Stimulated activated CD8-positive, alpha-beta memory T cell treated with anti-CD3 and anti-CD28 coated beads, Interleukin-15, amount 100 ng/mL, for 4 hours (primary cell): ENCODE data around the gene ALK.

Experiments
- DNase-seq, 2 donors: peaks; one replicate each; pipeline ENCODE4 v3.0.0-alpha.2; 2020; ENCODE audit warnings: low read depth in 2 of 2

Gene ALK

DNA sequence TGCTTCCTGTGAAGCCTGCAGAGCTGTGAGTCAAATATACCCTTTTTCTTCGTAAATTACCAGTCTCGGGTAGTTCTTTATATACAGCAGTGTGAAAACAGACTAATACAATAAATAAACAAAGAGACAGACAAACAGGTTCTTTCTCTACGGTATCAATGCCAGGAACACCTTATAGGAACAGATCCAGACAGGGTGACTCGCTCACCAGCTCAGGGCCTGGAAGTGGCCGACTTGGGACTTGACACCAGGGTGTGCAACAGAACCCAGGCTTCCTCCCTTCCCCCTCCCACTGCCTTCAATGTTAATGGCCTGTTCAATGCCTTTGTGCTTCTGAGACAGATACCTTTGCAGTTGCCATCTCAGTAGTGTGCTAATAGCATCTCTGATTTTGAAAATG is 309.5 kb downstream of the ALK start:
- no peak for DNase-seq

DNA sequence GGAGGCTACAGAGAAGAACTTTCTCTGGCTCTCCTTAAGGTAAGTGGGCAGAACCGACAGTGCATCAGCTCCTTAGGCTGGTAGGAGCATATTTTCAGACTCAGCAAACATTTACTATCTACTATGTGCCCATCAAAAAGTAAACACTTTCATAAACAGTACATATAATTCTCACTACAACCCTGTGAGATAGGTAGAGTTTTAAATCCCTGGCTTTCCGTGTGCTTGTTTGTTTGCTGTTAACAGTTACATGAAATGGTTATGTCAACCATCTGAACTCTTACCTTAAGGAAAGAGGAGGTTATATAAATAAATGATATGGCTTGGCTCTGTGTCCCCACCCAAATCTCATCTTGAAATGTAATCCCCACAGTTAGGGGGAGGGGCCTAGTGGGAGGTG is 310.1 kb downstream of the ALK start:
- DNase-seq: no peak

DNA sequence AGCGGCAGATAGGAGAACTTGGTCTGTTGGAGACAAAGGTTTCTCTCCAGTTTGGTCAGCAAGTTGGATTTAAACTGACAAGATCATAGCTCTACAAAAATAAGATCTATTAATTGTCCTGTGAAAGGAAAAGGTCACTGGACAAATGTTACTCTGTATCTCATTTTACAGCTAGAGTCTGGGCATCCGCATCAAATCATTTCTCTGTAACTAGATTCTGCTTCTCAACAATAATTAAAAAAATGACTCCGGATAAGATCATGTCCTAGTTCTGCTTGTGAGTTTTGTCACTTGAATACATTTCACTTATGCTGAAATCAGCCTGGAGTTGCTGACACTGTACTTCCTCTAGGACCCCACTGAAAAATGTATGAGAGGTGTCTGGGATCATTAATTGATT is 310.8 kb downstream of the ALK start:
- no peak for DNase-seq

GRCh38 chr2:29607038-29607420 is 314.4 kb downstream of the ALK start:
- no peak for DNase-seq

DNA sequence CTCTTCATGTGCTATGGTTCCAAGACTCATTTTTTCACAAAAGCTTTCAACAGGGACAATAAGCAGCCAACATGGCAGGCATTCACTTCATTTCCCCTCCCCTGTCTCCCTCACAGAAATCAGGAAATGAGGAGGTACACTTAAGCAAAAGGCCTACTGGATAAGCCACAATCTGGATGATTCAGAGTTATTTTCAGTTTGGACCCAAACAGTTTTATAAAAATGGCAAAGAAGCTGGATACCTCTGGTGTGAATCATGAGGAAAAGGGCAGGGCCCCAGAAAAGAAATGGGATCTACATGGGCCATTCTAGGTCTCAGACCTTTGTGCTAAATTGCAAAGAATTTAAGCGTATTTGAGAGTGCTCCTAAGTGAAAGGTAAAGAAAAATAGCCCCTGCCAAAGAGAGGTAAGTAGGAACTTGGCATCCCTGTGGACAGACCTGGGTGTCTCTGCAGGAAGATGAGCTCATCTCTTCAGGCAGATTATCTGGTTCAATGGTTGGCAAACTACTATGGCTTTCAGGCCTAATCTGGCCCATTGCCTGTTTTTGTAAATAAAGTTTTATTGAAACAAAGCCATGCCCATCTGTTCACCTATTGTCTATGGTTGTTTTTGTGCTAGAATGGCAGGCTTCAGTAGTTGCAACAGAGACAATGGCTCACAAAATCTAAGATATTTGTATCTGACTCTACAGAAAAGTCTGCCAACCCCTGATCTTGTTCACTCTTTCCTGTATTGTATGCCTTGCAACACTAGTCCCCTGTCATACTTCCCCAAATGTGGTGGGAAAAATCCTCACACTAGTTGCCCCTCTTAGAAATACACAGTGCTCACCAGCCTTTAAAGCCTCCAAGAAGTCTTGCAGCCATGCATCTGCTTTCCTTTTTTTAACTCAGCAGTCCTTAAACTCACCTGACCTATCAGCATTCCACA is 315.0 kb downstream of the ALK start:
- DNase-seq: no peak

- no peak for DNase-seq
Measured at GRCh38 chr2:29603341-29603740, 318.0 kb downstream of the ALK start.

GRCh38 chr2:29601872-29602271 is 319.5 kb downstream of the ALK start:
- DNase-seq: no peak

DNA sequence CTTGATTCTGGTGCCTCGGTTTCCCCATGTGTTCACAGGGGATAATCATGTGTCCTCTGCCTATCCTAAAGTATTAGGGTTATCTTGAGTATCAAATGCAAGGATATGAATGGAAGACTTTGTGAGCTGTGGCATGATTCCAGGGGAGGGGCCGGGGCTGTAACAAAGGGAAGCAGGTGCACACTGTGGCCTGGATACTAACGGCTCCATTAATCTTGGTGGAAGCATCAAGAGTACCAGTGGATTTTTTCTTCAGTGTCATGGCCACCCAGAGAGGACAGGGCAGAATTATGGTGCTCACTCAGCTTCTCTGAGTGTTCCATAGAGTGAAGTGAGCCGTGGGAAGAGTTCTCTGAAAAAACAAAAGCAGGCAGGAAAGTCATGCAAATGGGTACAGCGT is 320.1 kb downstream of the ALK start:
- no peak for DNase-seq

DNA sequence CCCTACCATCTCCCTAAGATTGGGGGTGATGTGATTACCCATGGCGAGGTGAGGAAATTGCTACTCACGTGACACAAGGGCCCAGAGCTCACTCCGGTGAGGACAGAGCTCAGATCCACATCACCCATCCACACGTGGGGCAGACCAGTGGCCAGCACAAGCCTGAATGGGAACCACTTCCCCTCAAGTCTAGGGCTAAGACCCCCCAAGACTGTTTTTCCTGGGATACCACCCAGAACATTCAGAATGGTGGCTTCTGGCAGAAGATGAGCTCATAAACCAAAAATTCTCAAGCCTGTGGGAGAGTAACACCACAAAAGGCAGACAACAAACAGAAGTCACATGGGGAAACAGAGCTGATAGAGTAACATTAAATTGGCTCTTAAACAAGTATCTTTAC is 321.4 kb downstream of the ALK start:
- DNase-seq: no peak

DNA sequence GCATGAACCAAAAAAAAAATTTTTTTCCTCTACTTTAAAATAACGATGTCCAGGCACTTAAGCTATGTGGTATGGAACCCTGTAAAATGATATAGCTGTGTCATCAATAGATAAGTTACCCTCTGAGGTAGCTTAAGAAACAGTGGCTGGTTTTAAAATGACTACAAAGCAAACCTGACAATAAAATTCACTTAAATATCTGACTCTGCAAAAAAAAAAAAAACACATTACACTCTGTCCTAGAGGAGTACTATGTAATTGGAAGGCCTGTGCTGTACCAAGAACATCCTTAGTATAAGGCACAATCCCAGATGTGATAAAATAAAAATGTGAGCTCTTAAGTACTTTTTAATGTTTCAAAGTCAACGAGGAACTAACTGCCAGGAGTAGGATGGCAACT is 322.4 kb downstream of the ALK start:
- no peak for DNase-seq

DNA sequence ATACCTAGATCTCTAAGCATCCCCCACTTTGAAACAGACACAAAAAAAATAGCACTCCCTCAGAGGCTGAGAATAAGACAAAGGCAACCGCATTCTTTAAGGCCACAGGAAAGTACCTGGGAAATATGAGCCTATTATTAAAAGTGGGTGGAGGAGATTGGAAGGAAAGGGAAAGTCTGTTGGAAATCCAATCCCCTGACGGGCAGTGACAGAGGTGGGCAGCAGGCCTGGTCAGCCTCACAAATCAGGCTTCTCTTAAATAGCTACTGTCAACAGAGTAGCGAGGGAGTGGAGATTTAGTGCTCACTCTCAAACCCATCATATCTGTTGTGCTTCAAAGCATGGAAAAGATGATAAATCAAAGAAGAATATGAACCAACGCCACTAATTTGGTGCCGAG is 324.4 kb downstream of the ALK start:
- no peak for DNase-seq

DNA sequence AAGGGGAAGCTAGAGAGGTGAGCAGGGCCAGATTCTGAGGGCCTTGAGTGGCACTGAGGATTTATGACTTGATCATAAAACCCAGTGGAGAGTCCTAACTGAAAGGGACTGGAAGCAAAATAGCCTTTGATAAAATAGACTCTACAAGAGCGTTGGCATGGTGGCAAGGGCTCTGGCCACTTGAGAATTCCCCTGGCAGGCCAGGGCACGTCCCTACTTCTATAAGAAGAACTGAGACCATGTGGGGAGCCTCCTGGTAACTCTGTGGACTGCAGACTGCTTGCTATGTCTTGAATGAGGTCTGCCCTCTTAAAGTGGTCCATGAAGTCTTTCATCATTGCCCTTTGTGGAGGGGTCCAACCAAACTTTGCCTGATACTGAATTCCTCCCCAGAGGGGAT is 324.8 kb downstream of the ALK start:
- no peak for DNase-seq

GRCh38 chr2:29591600-29591999 is 329.8 kb downstream of the ALK start:
- no peak for DNase-seq

GRCh38 chr2:29590211-29590610 is 331.2 kb downstream of the ALK start:
- DNase-seq: no peak

GRCh38 chr2:29589440-29590103 is 331.8 kb downstream of the ALK start:
- DNase-seq: no peak

GRCh38 chr2:29587402-29588190 is 333.8 kb downstream of the ALK start:
- DNase-seq: no peak

GRCh38 chr2:29586919-29587318 is 334.5 kb downstream of the ALK start:
- no peak for DNase-seq

- no peak for DNase-seq
Measured at GRCh38 chr2:29583548-29584156, 337.7 kb downstream of the ALK start.

DNA sequence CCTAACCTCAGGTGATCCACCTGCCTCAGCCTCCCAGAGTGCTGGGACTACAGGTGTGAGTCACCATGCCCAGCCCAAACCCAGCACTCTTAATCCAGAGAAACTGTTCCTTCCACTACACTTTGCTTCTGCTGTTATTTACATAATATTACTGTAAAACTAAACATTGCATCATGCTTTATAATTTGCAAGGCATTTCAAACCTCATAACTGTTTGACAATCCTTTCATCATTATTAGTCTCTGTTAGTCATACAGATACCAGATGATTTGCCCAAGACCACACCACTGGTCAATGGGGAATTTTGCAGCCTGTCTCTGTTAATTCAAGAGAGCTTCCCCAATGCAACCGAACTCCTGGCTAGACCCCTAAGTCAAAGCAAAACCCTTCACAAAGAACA is 338.3 kb downstream of the ALK start:
- no peak for DNase-seq

DNA sequence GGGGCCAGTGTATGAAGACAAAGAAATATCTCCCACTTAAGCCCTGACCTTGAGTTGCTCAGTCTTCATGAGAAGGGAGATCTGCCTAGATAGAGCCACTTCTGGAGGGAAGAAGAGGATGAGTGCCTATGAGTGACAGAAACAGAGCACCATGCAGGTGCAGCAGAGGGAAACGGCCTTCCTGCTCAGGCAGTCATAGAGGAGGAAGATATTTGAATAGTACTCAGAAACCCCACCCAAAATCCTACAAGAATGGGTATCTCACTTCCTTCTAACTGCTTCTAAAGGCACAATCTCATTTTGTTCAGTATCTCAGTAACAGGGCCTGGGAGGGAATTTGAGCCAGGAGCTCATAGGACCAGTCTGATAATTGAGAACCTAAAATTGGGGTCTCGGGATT is 339.3 kb downstream of the ALK start:
- no peak for DNase-seq

GRCh38 chr2:29580223-29580622 is 341.2 kb downstream of the ALK start:
- no peak for DNase-seq

DNA sequence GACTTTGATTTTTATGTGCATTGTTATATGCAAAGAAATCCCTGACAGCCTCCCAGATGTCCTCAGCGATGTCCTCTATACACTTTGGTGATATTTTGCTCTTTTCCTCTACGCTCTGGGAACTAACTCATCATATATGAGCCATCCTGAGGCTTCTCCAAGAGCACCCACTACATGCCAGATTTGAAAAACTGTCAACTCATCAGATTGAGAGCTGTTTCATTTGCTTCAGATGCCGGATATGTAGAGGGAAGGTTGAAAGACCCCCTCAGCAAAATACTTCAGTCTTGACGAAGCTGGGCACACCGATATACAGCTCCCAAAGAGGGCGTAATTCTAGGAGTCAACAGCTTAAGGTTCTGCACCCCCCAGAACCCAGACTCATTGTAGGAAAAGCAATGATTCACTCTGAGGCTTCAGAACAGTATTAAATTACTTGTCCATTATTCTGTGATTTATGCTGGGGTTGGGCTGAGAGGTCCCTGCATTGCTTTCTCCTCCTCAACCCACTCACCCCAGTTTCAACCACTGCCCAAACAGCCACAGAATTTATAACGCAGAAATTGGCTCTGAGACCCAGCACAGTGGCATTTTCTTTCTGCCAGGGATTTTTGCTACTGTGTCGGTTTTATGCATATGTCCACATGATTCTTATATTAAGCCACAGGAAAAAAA is 341.8 kb downstream of the ALK start:
- DNase-seq: no peak
